PC-9 (cell line): Measurements from ENCODE around the gene ME2.

Experiments used
- CTCF ChIP-seq: fragments of 200-600 bp; sonication (generic); conservative IDR thresholded peaks from 2 replicates; pipeline ENCODE4 v1.6.1; 2017; ENCODE audit warnings: mixed run types, antibody characterized with exemption, mild to moderate bottlenecking, moderate library complexity
- EZH2 ChIP-seq: fragments of 200-600 bp; sonication (generic); IDR thresholded peaks from 2 replicates; pipeline ENCODE4 v1.8.0; 2017; ENCODE audit warnings: antibody characterized with exemption, low read depth

- TF ChIP-seq CTCF (peak; percentile 42; the same call in 1 of the 2 replicates), EZH2 (no peak)
Measured at GRCh38 chr18:50866765-50867164, 12.2 kb upstream of the ME2 start.
